Heart left ventricle (tissue), 13 donors: ENCODE measurements around the gene SUFU.

Source experiments
- CTCF ChIP-seq, 12 donors: fragments of 200-600 bp; sonication (generic) in 4 of 12; IDR thresholded peaks; one replicate each; pipeline versions ENCODE4 v1.5.0 to v1.8.0; 2018 to 2022; ENCODE audit warnings: antibody characterized with exemption in 12 of 12, mild to moderate bottlenecking in 5 of 12
- POLR2A ChIP-seq, 2 donors: fragments of 450-650 bp; IDR thresholded peaks; one replicate each; pipeline ENCODE4 v1.6.1; 2017; ENCODE audit warnings: antibody characterized with exemption in 2 of 2, mild to moderate bottlenecking in 2 of 2, moderate library complexity in 2 of 2
- donor health status: ischemic (EF 13 %, LVEDD 7.1; RV severe dilation, severe dysfunction).
- donor health status: DM: no; HTN: yes; CAD: no.
- donor health status: DM: no; HTN: no; CAD: no.
- donor health status: ischemic (EF 25% LVEDD 6.9; RV normal size, moderate dysfunction).
- donor health status: ischemic (EF 25% LVEDD 5.7; RV mildly dilated, moderate dysfunction).
- donor health status: ischemic (EF 35%, LVEDD 5.7; RV mildly dilated, moderate dysfunction).
- donor health status: nonischemic (EF 11% LVEDD 7.7; RV severe dilation, severe dysfunction).
- donor health status: DM: yes; HTN: yes; CAD: no.
- donor health status: PGD.
- donor health status: ischemic (EF 29% LVEDD 5.4; RV normal size, mild dysfunction).
- donor health status: nonischemic (EF 23%, LVEDD 6.1; RV moderate dilation, normal function).

- TF ChIP-seq CTCF (IDR thresholded peaks at IDR 0.05) (no peak), POLR2A (IDR thresholded peaks at IDR 0.05) (no peak)
These were observed 164.7 kb downstream of the SUFU start for GRCh38 chr10:102668326-102669107.
